Measurements from ENCODE around the gene PCGF3.

The PCGF3 gene

GRCh38 chr4:717601-718320, 12.1 kb downstream of the PCGF3 start:
- Histone ChIP-seq H3K36me3 (ENCODE audit: control insufficient read depth in 2 of 2, insufficient read depth in 2 of 2, low read length in 2 of 2) (peaks cover 0 to 8% of the 10 kb centered on the region in 2 donors), H3K9ac (ENCODE audit: low read depth in 1 of 2, low read length in 2 of 2) (no peak overlapping the region), H3K9me3 (ENCODE audit: control insufficient read depth in 2 of 2, low read length in 2 of 2) (no peaks in the 10 kb centered on the region), H3K27me3 (ENCODE audit: control insufficient read depth in 2 of 2, insufficient read depth in 2 of 2, low read length in 2 of 2) (no peaks in the 10 kb centered on the region), H3K27ac (ENCODE audit: low read depth in 2 of 2, low read length in 2 of 2) (no peak overlapping the region), H3K4me1 (ENCODE audit: control insufficient read depth in 2 of 2, insufficient read depth in 2 of 2, low read length in 2 of 2) (peaks cover 3 to 7% of the 10 kb centered on the region in 2 donors), H3K4me3 (ENCODE audit: low read length in 2 of 2) (no peak overlapping the region)

GRCh38 chr4:718460-718859, 12.8 kb downstream of the PCGF3 start:
- H3K4me3 ChIP-seq (ENCODE audit: low read length in 2 of 2): no peak overlapping the region
- no peak overlapping the region for H3K27ac ChIP-seq (ENCODE audit: low read depth in 2 of 2, low read length in 2 of 2)
- no peaks in the 10 kb centered on the region for H3K27me3 ChIP-seq (ENCODE audit: control insufficient read depth in 2 of 2, insufficient read depth in 2 of 2, low read length in 2 of 2)
- H3K9me3 ChIP-seq (ENCODE audit: control insufficient read depth in 2 of 2, low read length in 2 of 2): no peaks in the 10 kb centered on the region
- H3K36me3 ChIP-seq (ENCODE audit: control insufficient read depth in 2 of 2, insufficient read depth in 2 of 2, low read length in 2 of 2): peaks cover 4 to 10% of the 10 kb centered on the region in 2 donors
- no peak overlapping the region for H3K9ac ChIP-seq (ENCODE audit: low read depth in 1 of 2, low read length in 2 of 2)
- H3K4me1 ChIP-seq (ENCODE audit: control insufficient read depth in 2 of 2, insufficient read depth in 2 of 2, low read length in 2 of 2): peaks cover 3 to 7% of the 10 kb centered on the region in 2 donors

GRCh38 chr4:720111-720860, 14.7 kb downstream of the PCGF3 start:
- Histone ChIP-seq H3K27ac (ENCODE audit: low read depth in 2 of 2, low read length in 2 of 2) (no peak overlapping the region), H3K4me1 (ENCODE audit: control insufficient read depth in 2 of 2, insufficient read depth in 2 of 2, low read length in 2 of 2) (peaks cover 10 to 18% of the 10 kb centered on the region in 2 donors), H3K27me3 (ENCODE audit: control insufficient read depth in 2 of 2, insufficient read depth in 2 of 2, low read length in 2 of 2) (no peaks in the 10 kb centered on the region)

GRCh38 chr4:721261-722168, 15.9 kb downstream of the PCGF3 start:
- Histone ChIP-seq H3K27me3 (ENCODE audit: control insufficient read depth in 2 of 2, insufficient read depth in 2 of 2, low read length in 2 of 2) (no peaks in the 10 kb centered on the region), H3K27ac (ENCODE audit: low read depth in 2 of 2, low read length in 2 of 2) (no peak overlapping the region), H3K9me3 (ENCODE audit: control insufficient read depth in 2 of 2, low read length in 2 of 2) (no peaks in the 10 kb centered on the region), H3K9ac (ENCODE audit: low read depth in 1 of 2, low read length in 2 of 2) (no peak overlapping the region), H3K4me1 (ENCODE audit: control insufficient read depth in 2 of 2, insufficient read depth in 2 of 2, low read length in 2 of 2) (peaks cover 10 to 18% of the 10 kb centered on the region in 2 donors), H3K4me3 (ENCODE audit: low read length in 2 of 2) (no peak overlapping the region), H3K36me3 (ENCODE audit: control insufficient read depth in 2 of 2, insufficient read depth in 2 of 2, low read length in 2 of 2) (peaks cover 4 to 5% of the 10 kb centered on the region in 2 donors)

More at GRCh38 chr4:720111-720860, 14.7 kb downstream of the PCGF3 start:
- Histone ChIP-seq H3K9ac (ENCODE audit: low read depth in 1 of 2, low read length in 2 of 2) (no peak overlapping the region), H3K9me3 (ENCODE audit: control insufficient read depth in 2 of 2, low read length in 2 of 2) (no peaks in the 10 kb centered on the region), H3K36me3 (ENCODE audit: control insufficient read depth in 2 of 2, insufficient read depth in 2 of 2, low read length in 2 of 2) (peaks cover 4 to 5% of the 10 kb centered on the region in 2 donors), H3K4me3 (ENCODE audit: low read length in 2 of 2) (no peak overlapping the region)

- peaks cover 4 to 5% of the 10 kb centered on the region in 2 donors for H3K36me3 ChIP-seq (ENCODE audit: control insufficient read depth in 2 of 2, insufficient read depth in 2 of 2, low read length in 2 of 2)
- H3K9me3 ChIP-seq (ENCODE audit: control insufficient read depth in 2 of 2, low read length in 2 of 2): no peaks in the 10 kb centered on the region
- no peak overlapping the region for H3K27ac ChIP-seq (ENCODE audit: low read depth in 2 of 2, low read length in 2 of 2)
- no peak overlapping the region for H3K4me3 ChIP-seq (ENCODE audit: low read length in 2 of 2)
- no peaks in the 10 kb centered on the region for H3K27me3 ChIP-seq (ENCODE audit: control insufficient read depth in 2 of 2, insufficient read depth in 2 of 2, low read length in 2 of 2)
- H3K9ac ChIP-seq (ENCODE audit: low read depth in 1 of 2, low read length in 2 of 2): no peak overlapping the region
- peaks cover 12 to 18% of the 10 kb centered on the region in 2 donors for H3K4me1 ChIP-seq (ENCODE audit: control insufficient read depth in 2 of 2, insufficient read depth in 2 of 2, low read length in 2 of 2)
Observed at GRCh38 chr4:722169-722725, 16.6 kb downstream of the PCGF3 start.

- Histone ChIP-seq H3K4me1 (ENCODE audit: control insufficient read depth in 2 of 2, insufficient read depth in 2 of 2, low read length in 2 of 2) (peaks cover 12 to 18% of the 10 kb centered on the region in 2 donors), H3K36me3 (ENCODE audit: control insufficient read depth in 2 of 2, insufficient read depth in 2 of 2, low read length in 2 of 2) (peaks cover 4 to 5% of the 10 kb centered on the region in 2 donors)
Observed at GRCh38 chr4:722851-723360, 17.3 kb downstream of the PCGF3 start.

GRCh38 chr4:723751-724530, 18.3 kb downstream of the PCGF3 start:
- Histone ChIP-seq H3K27ac (ENCODE audit: low read depth in 2 of 2, low read length in 2 of 2) (no peak overlapping the region), H3K9me3 (ENCODE audit: control insufficient read depth in 2 of 2, low read length in 2 of 2) (no peaks in the 10 kb centered on the region), H3K4me3 (ENCODE audit: low read length in 2 of 2) (no peak overlapping the region), H3K36me3 (ENCODE audit: control insufficient read depth in 2 of 2, insufficient read depth in 2 of 2, low read length in 2 of 2) (peaks cover 4 to 5% of the 10 kb centered on the region in 2 donors), H3K9ac (ENCODE audit: low read depth in 1 of 2, low read length in 2 of 2) (peak overlapping the region in 1 of 2 donors; percentile 34), H3K4me1 (ENCODE audit: control insufficient read depth in 2 of 2, insufficient read depth in 2 of 2, low read length in 2 of 2) (peaks cover 12 to 18% of the 10 kb centered on the region in 2 donors), H3K27me3 (ENCODE audit: control insufficient read depth in 2 of 2, insufficient read depth in 2 of 2, low read length in 2 of 2) (no peaks in the 10 kb centered on the region)

More at GRCh38 chr4:722851-723360, 17.3 kb downstream of the PCGF3 start:
- no peaks in the 10 kb centered on the region for H3K27me3 ChIP-seq (ENCODE audit: control insufficient read depth in 2 of 2, insufficient read depth in 2 of 2, low read length in 2 of 2)
- no peak overlapping the region for H3K4me3 ChIP-seq (ENCODE audit: low read length in 2 of 2)
- no peak overlapping the region for H3K9ac ChIP-seq (ENCODE audit: low read depth in 1 of 2, low read length in 2 of 2)
- H3K9me3 ChIP-seq (ENCODE audit: control insufficient read depth in 2 of 2, low read length in 2 of 2): no peaks in the 10 kb centered on the region
- no peak overlapping the region for H3K27ac ChIP-seq (ENCODE audit: low read depth in 2 of 2, low read length in 2 of 2)

- Histone ChIP-seq H3K27ac (ENCODE audit: low read depth in 2 of 2, low read length in 2 of 2) (no peak overlapping the region), H3K4me3 (ENCODE audit: low read length in 2 of 2) (no peak overlapping the region), H3K9me3 (ENCODE audit: control insufficient read depth in 2 of 2, low read length in 2 of 2) (no peaks in the 10 kb centered on the region), H3K4me1 (ENCODE audit: control insufficient read depth in 2 of 2, insufficient read depth in 2 of 2, low read length in 2 of 2) (peaks cover 12 to 18% of the 10 kb centered on the region in 2 donors), H3K36me3 (ENCODE audit: control insufficient read depth in 2 of 2, insufficient read depth in 2 of 2, low read length in 2 of 2) (peaks cover 2 to 6% of the 10 kb centered on the region in 2 donors), H3K27me3 (ENCODE audit: control insufficient read depth in 2 of 2, insufficient read depth in 2 of 2, low read length in 2 of 2) (no peaks in the 10 kb centered on the region), H3K9ac (ENCODE audit: low read depth in 1 of 2, low read length in 2 of 2) (no peak overlapping the region)
Observed at GRCh38 chr4:725391-726234, 20.0 kb downstream of the PCGF3 start.
